Heart left ventricle (tissue), 13 donors: ENCODE data around the gene S100A13.

Experiments
- CTCF ChIP-seq, 12 donors: fragments of 200-600 bp; sonication (generic) in 4 of 12; IDR thresholded peaks; one replicate each; pipeline versions ENCODE4 v1.5.0 to v1.8.0; 2018 to 2022; ENCODE audit warnings: antibody characterized with exemption in 12 of 12, mild to moderate bottlenecking in 5 of 12
- POLR2A ChIP-seq, 2 donors: fragments of 450-650 bp; IDR thresholded peaks; one replicate each; pipeline ENCODE4 v1.6.1; 2017; ENCODE audit warnings: antibody characterized with exemption in 2 of 2, mild to moderate bottlenecking in 2 of 2, moderate library complexity in 2 of 2
- donor health status: ischemic (EF 13 %, LVEDD 7.1; RV severe dilation, severe dysfunction).
- donor health status: DM: no; HTN: yes; CAD: no.
- donor health status: DM: no; HTN: no; CAD: no.
- donor health status: ischemic (EF 25% LVEDD 6.9; RV normal size, moderate dysfunction).
- donor health status: ischemic (EF 25% LVEDD 5.7; RV mildly dilated, moderate dysfunction).
- donor health status: ischemic (EF 35%, LVEDD 5.7; RV mildly dilated, moderate dysfunction).
- donor health status: nonischemic (EF 11% LVEDD 7.7; RV severe dilation, severe dysfunction).
- donor health status: DM: yes; HTN: yes; CAD: no.
- donor health status: PGD.
- donor health status: ischemic (EF 29% LVEDD 5.4; RV normal size, mild dysfunction).
- donor health status: nonischemic (EF 23%, LVEDD 6.1; RV moderate dilation, normal function).

- TF ChIP-seq CTCF (IDR thresholded peaks at IDR 0.05) (no peak), POLR2A (IDR thresholded peaks at IDR 0.05) (no peak)
Measured at GRCh38 chr1:153643816-153644215, 16.5 kb upstream of the S100A13 start.
